GM06990 (cell line): ENCODE measurements around the gene PWP1.

ENCODE experiments used
- DNase-seq: peaks from one replicate; pipeline ENCODE4 v3.0.0-alpha.2; 2011; ENCODE audit not compliant: insufficient read length; ENCODE audit errors: extremely low read depth
- H3K27me3 ChIP-seq: replicated peaks from 2 replicates; pipeline ENCODE4 v1.6.0; 2011; ENCODE audit warnings: low read length; ENCODE audit not compliant: control insufficient read depth, insufficient read depth
- H3K36me3 ChIP-seq: 2 replicates; pipeline ENCODE4 v1.5.1; 2011; ENCODE audit warnings: low read length; ENCODE audit not compliant: control insufficient read depth, insufficient read depth
- H3K4me3 ChIP-seq: replicated peaks from 2 replicates; pipeline ENCODE4 v1.5.1; 2011; ENCODE audit warnings: low read depth, mild to moderate bottlenecking, control low read depth, low read length
- TF ChIP-seq, protein P1 (sequence below): IDR thresholded peaks from 2 replicates; pipeline ENCODE4 v1.5.1; 2011; ENCODE audit warnings: low read length, control low read depth, mild to moderate bottlenecking, inconsistent platforms; ENCODE audit not compliant: insufficient read depth, poor library complexity, severe bottlenecking

The PWP1 gene

DNA sequence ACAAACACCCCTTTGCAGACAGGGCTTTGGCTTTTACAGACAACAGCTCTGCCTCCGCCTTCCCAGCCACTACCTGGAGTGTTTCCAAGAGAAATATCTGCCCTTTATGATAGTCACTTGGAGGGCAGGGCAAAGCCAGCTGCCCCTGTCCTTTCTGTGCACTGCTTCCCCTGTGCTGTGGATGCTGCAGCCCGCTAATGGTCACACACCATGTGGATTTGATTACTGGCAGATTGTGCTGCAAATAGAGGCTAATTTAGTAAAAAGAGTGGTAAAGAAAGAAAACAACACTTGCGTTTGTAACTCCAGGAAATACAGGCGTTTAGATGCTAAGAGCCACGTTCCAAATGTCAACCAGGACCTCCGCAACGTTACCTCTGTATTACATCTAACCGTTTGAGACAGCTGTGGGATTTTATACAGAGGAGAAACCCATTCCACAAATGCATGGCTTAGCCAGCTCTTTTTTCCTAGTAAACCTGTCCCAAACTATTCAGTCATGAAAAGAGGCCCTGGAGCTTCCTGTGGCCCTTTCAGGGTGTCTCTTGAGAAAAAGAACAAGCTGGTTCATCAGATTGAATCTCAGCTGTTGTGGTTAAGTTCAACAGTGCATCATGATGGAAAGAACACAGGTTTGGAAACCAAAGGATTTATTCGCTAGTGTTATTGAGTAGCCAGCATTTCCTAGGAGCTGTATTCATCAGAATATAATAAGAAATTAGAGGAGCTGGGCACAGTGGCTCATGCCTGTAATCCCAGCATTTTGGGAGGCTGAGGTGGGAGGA, 30.1 kb upstream of the PWP1 start:
- H3K36me3 ChIP-seq: no peaks in the 10 kb centered on the region
- TF ChIP-seq, protein P1, sequence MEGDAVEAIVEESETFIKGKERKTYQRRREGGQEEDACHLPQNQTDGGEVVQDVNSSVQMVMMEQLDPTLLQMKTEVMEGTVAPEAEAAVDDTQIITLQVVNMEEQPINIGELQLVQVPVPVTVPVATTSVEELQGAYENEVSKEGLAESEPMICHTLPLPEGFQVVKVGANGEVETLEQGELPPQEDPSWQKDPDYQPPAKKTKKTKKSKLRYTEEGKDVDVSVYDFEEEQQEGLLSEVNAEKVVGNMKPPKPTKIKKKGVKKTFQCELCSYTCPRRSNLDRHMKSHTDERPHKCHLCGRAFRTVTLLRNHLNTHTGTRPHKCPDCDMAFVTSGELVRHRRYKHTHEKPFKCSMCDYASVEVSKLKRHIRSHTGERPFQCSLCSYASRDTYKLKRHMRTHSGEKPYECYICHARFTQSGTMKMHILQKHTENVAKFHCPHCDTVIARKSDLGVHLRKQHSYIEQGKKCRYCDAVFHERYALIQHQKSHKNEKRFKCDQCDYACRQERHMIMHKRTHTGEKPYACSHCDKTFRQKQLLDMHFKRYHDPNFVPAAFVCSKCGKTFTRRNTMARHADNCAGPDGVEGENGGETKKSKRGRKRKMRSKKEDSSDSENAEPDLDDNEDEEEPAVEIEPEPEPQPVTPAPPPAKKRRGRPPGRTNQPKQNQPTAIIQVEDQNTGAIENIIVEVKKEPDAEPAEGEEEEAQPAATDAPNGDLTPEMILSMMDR: no peak
- no peak for DNase-seq
- H3K4me3 ChIP-seq: no peak overlapping the region
- no peaks in the 10 kb centered on the region for H3K27me3 ChIP-seq

DNA sequence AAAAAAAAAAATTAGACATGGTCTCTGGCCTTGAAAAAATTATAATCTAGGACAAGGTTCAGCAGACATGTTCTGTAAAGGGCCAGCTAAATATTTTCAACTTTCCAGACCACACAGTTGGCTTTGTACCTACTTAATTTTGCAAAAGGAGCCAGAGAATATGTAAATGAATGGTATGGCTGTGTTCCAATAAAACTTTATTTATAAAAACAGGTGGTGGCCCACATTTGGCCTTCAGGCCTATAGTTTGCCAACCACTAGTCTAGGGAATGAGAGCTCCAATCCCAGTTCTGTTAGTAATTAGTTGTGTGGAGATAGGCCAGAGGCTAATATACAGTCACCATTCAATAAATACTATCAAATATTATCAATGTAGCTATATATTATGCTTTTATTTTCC, 29.3 kb upstream of the PWP1 start:
- no peak for DNase-seq
- Histone ChIP-seq H3K4me3 (no peak overlapping the region), H3K27me3 (no peaks in the 10 kb centered on the region), H3K36me3 (no peaks in the 10 kb centered on the region)
- TF ChIP-seq, protein P1: no peak

DNA sequence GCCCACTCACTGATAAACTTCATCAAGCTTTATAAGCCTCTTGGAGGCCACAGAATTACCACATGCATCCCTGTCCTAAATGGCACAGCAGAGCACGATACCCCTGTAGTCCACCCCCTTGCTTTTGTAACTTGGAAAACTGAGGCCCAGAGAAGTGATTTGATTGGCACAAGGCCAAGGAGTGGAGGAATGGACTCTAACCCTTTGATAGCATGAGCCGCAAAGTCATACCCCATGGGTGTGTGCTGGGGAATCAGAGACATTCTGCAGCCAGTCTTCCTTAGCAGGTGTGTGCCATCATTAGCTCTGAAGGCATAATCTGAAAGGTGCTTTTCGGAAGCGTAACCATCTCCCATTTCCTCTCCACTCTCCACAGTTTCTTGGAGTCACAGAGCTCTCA, 28.5 kb upstream of the PWP1 start:
- no peaks in the 10 kb centered on the region for H3K36me3 ChIP-seq
- no peaks in the 10 kb centered on the region for H3K27me3 ChIP-seq
- H3K4me3 ChIP-seq: no peak overlapping the region
- no peak for DNase-seq
- TF ChIP-seq, protein P1: no peak

DNA sequence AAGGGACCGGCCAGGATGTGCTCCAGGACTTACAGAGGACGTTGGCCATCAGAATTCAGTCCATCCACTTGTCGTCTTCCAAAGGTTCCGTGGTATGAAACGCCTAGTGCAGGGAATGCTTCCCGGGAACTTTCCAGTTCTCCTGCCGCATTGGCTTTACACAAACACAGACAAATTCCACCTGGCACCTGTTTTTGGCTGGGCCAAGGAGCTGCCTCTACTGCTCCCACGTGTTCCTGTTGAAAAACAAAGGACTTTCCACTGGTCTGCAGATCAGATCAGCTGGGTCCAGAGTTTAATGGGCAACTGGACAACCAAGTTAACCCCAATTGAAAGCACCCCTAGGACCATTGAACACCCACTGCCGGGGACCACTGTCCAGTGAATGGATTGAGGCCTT, 28.0 kb upstream of the PWP1 start:
- TF ChIP-seq, protein P1: no peak
- H3K27me3 ChIP-seq: no peaks in the 10 kb centered on the region
- no peak overlapping the region for H3K4me3 ChIP-seq
- no peaks in the 10 kb centered on the region for H3K36me3 ChIP-seq
- no peak for DNase-seq

DNA sequence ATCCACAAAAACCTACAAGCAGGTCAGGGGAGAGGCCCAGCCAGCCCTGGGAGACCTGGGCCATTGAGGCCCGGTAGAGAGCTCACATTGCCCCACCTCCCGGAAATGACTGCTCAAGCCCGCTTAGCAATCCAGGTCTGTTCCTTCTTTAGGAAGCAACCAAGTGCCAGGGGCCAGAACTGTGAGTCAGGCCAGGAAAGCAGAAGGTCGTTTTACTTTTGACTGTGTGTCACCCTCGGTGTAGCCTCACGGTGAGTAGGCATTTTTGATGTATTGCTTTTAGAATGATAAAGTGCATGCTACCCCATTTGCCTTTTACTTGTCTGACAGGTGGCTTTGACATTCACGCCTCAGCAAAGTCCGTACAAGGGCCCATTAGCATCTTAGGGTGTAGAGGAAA, 25.4 kb upstream of the PWP1 start:
- no peaks in the 10 kb centered on the region; the same call in 1 of the 2 replicates for H3K27me3 ChIP-seq

More for the DNA sequence above, 25.4 kb upstream of the PWP1 start:
- TF ChIP-seq, protein P1: no peak
- no peaks in the 10 kb centered on the region for H3K36me3 ChIP-seq
- DNase-seq: no peak
- no peak overlapping the region for H3K4me3 ChIP-seq
